ENCODE measurements around the gene KRT2.

KRT2 gene

DNA sequence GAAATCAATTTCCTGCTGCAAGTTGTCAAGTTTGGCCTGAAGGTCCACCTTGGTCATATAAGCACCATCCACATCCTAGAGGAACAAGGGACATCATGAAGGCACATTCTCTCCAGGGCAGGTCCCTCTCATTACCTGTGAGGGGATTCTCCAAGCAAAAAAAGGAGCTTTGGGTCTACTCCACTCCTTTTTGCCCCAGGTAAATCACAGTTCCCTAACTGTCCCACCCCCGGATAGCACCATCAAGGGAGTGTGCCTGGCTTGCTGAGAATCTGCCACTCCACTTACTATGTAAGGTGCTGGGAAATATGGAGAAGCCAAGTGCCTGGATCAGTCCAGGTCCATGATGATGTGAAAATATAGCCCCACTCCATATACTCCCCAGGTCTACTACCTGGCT is 25.7 kb upstream of the KRT2 start:
- Histone ChIP-seq H3K9me3 (ENCODE audit: insufficient read depth, low read length) (no peaks in the 10 kb centered on the region), H3K4me1 (ENCODE audit: insufficient read depth, insufficient read length) (no peaks in the 10 kb centered on the region), H3K9ac (ENCODE audit: insufficient read length, low read depth) (no peak overlapping the region), H3K4me3 (ENCODE audit: insufficient read length, low read depth) (no peak overlapping the region), H3K36me3 (ENCODE audit: insufficient read depth, insufficient read length, low read length) (no peaks in the 10 kb centered on the region), H3K27me3 (ENCODE audit: insufficient read depth, insufficient read length) (peaks cover 3% of the 10 kb centered on the region)
- no peak for DNase-seq (ENCODE audit: low read depth, low spot score)
- TF ChIP-seq YY1 (IDR thresholded peaks at IDR 0.05; ENCODE audit: insufficient read depth, insufficient read length) = no peak
- TF ChIP-seq SUZ12 (IDR thresholded peaks at IDR 0.05; ENCODE audit: extremely low read depth, insufficient read depth, insufficient read length) = no peak
- no peak for TF ChIP-seq ZNF274 (IDR thresholded peaks at IDR 0.05; ENCODE audit: low read depth, low read length)

DNA sequence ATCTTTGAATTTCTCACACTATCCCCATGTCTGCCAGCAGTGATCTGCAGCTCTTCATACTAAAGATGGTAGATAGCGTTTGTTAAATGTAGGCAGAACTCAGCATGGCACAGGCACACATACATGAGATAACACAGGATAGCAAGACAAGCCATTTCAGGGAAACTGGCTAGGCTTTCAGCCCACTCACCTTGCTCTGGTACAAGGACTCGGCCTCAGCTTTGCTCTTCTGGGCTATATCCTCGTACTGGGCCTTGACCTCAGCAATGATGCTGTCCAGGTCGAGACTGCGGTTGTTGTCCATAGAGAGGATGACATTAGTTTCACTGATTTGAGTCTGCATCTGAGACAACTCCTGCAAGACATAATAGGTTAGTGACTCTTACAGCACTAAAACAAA is 25.1 kb upstream of the KRT2 start:
- Histone ChIP-seq H3K9ac (ENCODE audit: insufficient read length, low read depth) (no peak overlapping the region), H3K4me3 (ENCODE audit: insufficient read length, low read depth) (no peak overlapping the region), H3K36me3 (ENCODE audit: insufficient read depth, insufficient read length, low read length) (no peaks in the 10 kb centered on the region), H3K27me3 (ENCODE audit: insufficient read depth, insufficient read length) (peaks cover 3% of the 10 kb centered on the region), H3K4me1 (ENCODE audit: insufficient read depth, insufficient read length) (no peaks in the 10 kb centered on the region), H3K9me3 (ENCODE audit: insufficient read depth, low read length) (no peaks in the 10 kb centered on the region)
- TF ChIP-seq YY1 (IDR thresholded peaks at IDR 0.05; ENCODE audit: insufficient read depth, insufficient read length) = no peak
- no peak for TF ChIP-seq ZNF274 (IDR thresholded peaks at IDR 0.05; ENCODE audit: low read depth, low read length)
- TF ChIP-seq SUZ12 (IDR thresholded peaks at IDR 0.05; ENCODE audit: extremely low read depth, insufficient read depth, insufficient read length) = no peak
- DNase-seq (ENCODE audit: low read depth, low spot score) = no peak

DNA sequence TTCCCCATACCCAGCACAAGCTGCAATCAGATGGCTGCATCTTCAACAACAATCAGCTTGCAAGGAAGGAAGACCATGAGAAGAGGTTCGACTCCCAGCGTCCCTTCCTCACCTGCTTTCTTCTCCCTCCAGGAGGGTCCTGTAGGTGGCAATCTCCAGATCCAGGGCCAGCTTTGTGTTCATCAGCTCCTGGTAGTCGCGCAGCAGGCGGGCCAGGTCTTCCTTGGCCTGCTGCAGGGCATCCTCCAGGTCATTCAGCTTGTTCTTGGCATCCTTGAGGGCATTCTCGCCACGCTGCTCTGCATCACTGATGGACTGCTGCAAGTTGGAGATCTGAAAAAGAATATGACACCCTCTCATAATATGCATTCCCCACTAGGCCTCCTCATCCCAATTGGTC is 24.2 kb upstream of the KRT2 start:
- TF ChIP-seq YY1 (IDR thresholded peaks at IDR 0.05; ENCODE audit: insufficient read depth, insufficient read length) (no peak), ZNF274 (IDR thresholded peaks at IDR 0.05; ENCODE audit: low read depth, low read length) (no peak), SUZ12 (IDR thresholded peaks at IDR 0.05; ENCODE audit: extremely low read depth, insufficient read depth, insufficient read length) (no peak)
- no peak for DNase-seq (ENCODE audit: low read depth, low spot score)
- Histone ChIP-seq H3K9ac (ENCODE audit: insufficient read length, low read depth) (no peak overlapping the region), H3K36me3 (ENCODE audit: insufficient read depth, insufficient read length, low read length) (no peaks in the 10 kb centered on the region), H3K9me3 (ENCODE audit: insufficient read depth, low read length) (no peaks in the 10 kb centered on the region), H3K4me3 (ENCODE audit: insufficient read length, low read depth) (no peak overlapping the region), H3K27me3 (ENCODE audit: insufficient read depth, insufficient read length) (peaks cover 3% of the 10 kb centered on the region), H3K4me1 (ENCODE audit: insufficient read depth, insufficient read length) (no peaks in the 10 kb centered on the region)

DNA sequence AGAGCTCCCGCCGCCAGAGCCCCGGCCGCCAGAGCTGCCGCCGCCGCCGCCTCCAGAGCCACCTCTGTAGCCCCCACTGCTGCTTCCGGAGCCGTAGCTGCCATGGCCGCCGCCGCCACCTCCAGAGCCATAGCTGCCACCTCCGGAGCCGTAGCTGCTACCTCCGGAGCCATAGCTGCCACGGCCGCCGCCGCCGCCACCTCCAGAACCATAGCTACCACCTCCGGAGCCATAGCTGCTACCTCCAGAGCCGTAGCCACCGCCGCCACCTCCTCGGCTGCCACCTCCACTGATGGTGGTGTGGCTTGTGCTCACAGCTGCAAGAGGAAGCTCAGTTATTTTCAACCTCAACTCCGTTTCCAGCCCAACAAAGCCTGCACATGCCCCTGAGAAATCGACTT is 23.3 kb upstream of the KRT2 start:
- no peaks in the 10 kb centered on the region for H3K36me3 ChIP-seq (ENCODE audit: insufficient read depth, insufficient read length, low read length)
- TF ChIP-seq YY1 (IDR thresholded peaks at IDR 0.05; ENCODE audit: insufficient read depth, insufficient read length) (no peak), SUZ12 (IDR thresholded peaks at IDR 0.05; ENCODE audit: extremely low read depth, insufficient read depth, insufficient read length) (no peak), ZNF274 (IDR thresholded peaks at IDR 0.05; ENCODE audit: low read depth, low read length) (no peak)
- H3K4me3 ChIP-seq (ENCODE audit: insufficient read length, low read depth) = no peak overlapping the region
- H3K9ac ChIP-seq (ENCODE audit: insufficient read length, low read depth) = no peak overlapping the region
- H3K4me1 ChIP-seq (ENCODE audit: insufficient read depth, insufficient read length) = no peaks in the 10 kb centered on the region
- DNase-seq (ENCODE audit: low read depth, low spot score) = no peak
- H3K9me3 ChIP-seq (ENCODE audit: insufficient read depth, low read length) = no peaks in the 10 kb centered on the region
- H3K27me3 ChIP-seq (ENCODE audit: insufficient read depth, insufficient read length) = peaks cover 3% of the 10 kb centered on the region

DNA sequence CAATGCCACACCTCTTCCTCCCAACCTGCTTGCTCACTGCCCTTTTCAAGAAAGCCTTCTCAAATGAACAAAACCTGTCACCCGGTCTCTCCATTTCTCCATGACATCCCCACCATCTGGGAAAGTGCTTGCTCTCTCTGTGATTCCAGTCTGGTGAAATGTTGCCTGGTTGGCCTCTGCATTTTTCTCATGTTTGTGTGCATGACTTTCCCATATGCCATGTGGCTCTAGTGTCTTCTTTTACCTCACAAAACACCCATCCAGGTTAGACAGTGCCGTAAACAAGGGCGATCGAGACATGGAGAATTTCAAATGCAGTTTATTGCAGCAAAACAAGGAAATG is 22.4 kb upstream of the KRT2 start:
- peaks cover 3% of the 10 kb centered on the region for H3K27me3 ChIP-seq (ENCODE audit: insufficient read depth, insufficient read length)
- no peaks in the 10 kb centered on the region for H3K4me1 ChIP-seq (ENCODE audit: insufficient read depth, insufficient read length)
- no peaks in the 10 kb centered on the region for H3K36me3 ChIP-seq (ENCODE audit: insufficient read depth, insufficient read length, low read length)
- TF ChIP-seq SUZ12 (IDR thresholded peaks at IDR 0.05; ENCODE audit: extremely low read depth, insufficient read depth, insufficient read length) (no peak), YY1 (IDR thresholded peaks at IDR 0.05; ENCODE audit: insufficient read depth, insufficient read length) (no peak), ZNF274 (IDR thresholded peaks at IDR 0.05; ENCODE audit: low read depth, low read length) (no peak)
- H3K9ac ChIP-seq (ENCODE audit: insufficient read length, low read depth) = no peak overlapping the region
- H3K4me3 ChIP-seq (ENCODE audit: insufficient read length, low read depth) = no peak overlapping the region
- H3K9me3 ChIP-seq (ENCODE audit: insufficient read depth, low read length) = no peaks in the 10 kb centered on the region
- no peak for DNase-seq (ENCODE audit: low read depth, low spot score)

DNA sequence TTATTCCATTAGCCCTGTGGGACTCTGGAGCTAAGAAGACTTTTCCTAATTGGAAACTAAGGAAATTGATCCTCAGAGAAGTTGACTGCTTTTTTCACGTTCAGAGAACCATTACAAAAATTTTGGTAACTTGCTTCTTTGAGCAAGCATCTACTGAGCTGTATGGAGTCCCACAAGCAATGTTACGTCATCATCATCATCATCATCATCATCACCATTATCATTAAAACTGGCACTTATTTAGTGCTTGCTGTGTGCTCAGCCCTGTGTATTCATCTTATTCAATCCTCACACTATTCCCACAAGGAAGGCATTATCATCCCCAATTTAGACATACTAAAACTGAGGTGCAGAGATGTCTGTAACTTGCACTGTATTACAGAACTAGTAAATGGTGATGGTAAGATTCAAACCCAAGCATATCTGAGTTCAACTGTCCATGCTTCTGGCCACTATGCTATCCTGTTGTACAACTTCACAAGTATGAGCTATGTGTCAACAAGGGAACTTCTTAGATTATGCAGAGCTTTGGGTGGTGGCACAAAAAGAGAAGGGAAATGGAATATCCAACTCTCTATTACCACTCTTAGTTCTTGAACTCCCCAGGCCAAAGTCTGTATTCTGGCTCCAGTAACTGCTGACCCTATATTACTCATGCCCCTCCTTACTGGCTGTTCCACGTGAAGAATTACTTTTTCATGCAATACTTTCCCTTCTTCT is 21.9 kb upstream of the KRT2 start:
- no peak overlapping the region for H3K9ac ChIP-seq (ENCODE audit: insufficient read length, low read depth)

DNA sequence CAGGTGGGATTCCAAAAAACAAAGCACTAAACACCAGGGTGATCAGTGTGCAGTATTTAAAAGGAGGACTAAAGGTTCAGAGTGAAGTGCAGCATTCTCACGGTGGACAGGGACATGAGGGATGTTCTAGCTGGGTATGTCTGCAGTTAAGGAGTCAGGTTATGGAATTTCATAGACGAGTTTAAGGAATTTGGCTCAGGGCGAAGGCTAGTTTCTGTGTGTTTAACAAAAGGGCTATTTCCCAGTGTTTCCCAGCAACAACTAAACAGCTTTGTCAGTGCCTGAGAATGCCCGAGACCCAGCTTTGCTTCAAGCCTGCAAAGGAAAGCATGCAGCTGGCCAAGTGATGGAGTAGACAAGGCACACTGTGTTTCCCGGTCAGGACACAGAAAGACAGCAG is 21.2 kb upstream of the KRT2 start:
- Histone ChIP-seq H3K4me1 (ENCODE audit: insufficient read depth, insufficient read length) (no peaks in the 10 kb centered on the region), H3K9ac (ENCODE audit: insufficient read length, low read depth) (no peak overlapping the region), H3K27me3 (ENCODE audit: insufficient read depth, insufficient read length) (peaks cover 3% of the 10 kb centered on the region), H3K9me3 (ENCODE audit: insufficient read depth, low read length) (no peaks in the 10 kb centered on the region), H3K4me3 (ENCODE audit: insufficient read length, low read depth) (no peak overlapping the region), H3K36me3 (ENCODE audit: insufficient read depth, insufficient read length, low read length) (no peaks in the 10 kb centered on the region)
- DNase-seq (ENCODE audit: low read depth, low spot score) = no peak
- TF ChIP-seq YY1 (IDR thresholded peaks at IDR 0.05; ENCODE audit: insufficient read depth, insufficient read length) (no peak), SUZ12 (IDR thresholded peaks at IDR 0.05; ENCODE audit: extremely low read depth, insufficient read depth, insufficient read length) (no peak), ZNF274 (IDR thresholded peaks at IDR 0.05; ENCODE audit: low read depth, low read length) (no peak)

More for the DNA sequence above, 21.9 kb upstream of the KRT2 start:
- no peaks in the 10 kb centered on the region for H3K36me3 ChIP-seq (ENCODE audit: insufficient read depth, insufficient read length, low read length)
- no peak overlapping the region for H3K4me3 ChIP-seq (ENCODE audit: insufficient read length, low read depth)
- no peaks in the 10 kb centered on the region for H3K4me1 ChIP-seq (ENCODE audit: insufficient read depth, insufficient read length)
- TF ChIP-seq ZNF274 (IDR thresholded peaks at IDR 0.05; ENCODE audit: low read depth, low read length) (no peak), YY1 (IDR thresholded peaks at IDR 0.05; ENCODE audit: insufficient read depth, insufficient read length) (no peak), SUZ12 (IDR thresholded peaks at IDR 0.05; ENCODE audit: extremely low read depth, insufficient read depth, insufficient read length) (no peak)
- H3K27me3 ChIP-seq (ENCODE audit: insufficient read depth, insufficient read length) = peaks cover 3% of the 10 kb centered on the region
- H3K9me3 ChIP-seq (ENCODE audit: insufficient read depth, low read length) = no peaks in the 10 kb centered on the region
- no peak for DNase-seq (ENCODE audit: low read depth, low spot score)
